Activated CD4-positive, alpha-beta T cell treated with anti-CD3 and anti-CD28 coated beads for 24 hours (primary cell): ENCODE data around the gene TMEM255B.

Experiments
- DNase-seq, 2 donors: peaks; one replicate each; pipeline ENCODE4 v3.0.0-alpha.2; 2020; ENCODE audit warnings: low read depth in 2 of 2

Gene TMEM255B

DNA sequence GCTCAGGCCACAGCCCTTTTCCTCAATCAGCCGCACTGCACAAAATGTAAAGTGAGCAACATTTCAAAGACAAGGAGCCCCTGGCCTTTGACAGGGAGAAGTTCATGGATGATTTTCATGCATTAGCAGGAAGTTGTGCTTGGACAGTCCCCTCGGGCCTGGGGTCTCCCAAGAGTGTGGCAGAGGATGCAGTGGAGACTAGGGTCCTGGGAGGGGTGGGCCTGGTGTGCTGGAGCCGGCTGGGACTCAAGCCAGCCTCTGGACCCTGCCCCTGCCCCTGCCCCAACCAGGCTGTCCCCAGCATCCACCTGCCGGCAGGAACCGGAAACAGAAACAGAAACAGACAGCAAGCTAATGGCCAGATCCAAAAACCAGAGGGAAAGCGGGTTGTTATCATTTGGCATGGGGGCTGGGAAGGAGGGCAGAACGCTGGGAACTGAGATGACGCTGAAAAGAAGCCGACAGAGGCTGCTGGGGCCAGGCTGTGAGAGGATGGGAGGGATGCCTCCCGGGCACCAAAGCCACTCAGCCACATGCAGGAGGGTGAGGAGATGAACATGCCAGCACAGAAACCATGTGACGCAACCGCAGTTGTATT, 102.5 kb downstream of the TMEM255B start:
- DNase-seq = no peak

DNA sequence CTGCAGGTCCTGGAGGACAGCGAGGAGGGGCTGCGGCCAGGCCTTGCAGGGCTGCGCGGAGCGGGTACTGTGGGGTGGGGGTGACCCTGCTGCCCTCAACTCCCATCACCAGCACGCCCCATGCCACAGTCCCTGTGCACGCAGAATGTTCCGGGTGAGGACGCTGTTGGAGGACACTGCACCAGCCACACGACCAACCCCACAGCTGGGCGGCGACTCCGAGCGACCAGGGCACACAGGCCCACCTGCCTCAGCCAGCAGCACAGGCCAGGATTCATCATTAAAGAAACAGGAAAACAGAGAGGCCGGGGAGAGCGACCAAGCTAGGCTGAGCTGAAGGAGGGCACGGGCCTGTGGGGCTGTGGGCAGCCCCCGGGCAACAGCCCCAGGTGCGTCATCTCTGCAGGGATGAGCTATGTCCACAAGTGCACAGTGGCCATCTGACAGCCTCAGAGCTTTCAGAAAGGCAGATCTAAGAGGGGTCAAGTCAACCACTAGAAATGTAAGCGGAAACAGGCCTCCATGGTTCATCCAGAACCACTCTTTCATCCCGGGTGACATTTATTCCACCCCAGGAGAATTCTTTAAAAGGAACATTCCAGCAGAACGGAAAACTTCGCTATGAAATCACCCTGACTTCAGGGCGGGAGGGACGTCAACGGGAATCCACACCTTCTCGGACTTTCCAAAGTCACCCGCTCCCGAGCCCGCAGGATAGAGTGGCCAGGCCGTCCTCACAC, 103.3 kb downstream of the TMEM255B start:
- DNase-seq = no peak

DNA sequence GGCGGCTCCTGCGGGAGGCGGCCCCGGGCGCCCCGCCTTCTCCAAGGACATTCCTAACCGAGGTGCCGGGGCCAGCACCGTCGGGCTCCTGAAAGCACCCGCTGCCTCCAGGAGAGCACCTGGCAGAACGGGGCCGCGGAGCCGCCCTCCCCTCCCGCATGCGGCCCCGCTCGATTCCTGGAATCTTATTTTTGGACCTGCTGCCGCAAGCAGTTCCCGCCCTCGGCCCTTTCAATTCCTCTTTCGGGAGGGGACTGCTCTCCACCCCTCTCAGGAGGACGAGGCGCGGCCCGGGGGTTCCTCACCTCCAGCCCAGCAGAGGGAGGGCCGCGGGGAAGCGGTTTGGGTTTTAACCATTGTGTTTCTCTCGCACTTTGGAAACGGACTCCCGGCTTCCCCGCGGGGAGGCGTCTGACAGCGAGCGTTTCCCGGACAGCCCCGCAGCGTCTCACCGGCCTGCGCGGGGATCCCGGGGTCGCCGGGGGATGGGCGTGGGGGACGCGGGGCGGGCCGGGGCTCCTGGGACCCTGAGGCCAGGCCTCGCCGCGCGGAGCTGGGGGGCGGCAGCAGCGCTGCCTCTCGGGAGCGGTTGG, 104.0 kb downstream of the TMEM255B start:
- DNase-seq = no peak

DNA sequence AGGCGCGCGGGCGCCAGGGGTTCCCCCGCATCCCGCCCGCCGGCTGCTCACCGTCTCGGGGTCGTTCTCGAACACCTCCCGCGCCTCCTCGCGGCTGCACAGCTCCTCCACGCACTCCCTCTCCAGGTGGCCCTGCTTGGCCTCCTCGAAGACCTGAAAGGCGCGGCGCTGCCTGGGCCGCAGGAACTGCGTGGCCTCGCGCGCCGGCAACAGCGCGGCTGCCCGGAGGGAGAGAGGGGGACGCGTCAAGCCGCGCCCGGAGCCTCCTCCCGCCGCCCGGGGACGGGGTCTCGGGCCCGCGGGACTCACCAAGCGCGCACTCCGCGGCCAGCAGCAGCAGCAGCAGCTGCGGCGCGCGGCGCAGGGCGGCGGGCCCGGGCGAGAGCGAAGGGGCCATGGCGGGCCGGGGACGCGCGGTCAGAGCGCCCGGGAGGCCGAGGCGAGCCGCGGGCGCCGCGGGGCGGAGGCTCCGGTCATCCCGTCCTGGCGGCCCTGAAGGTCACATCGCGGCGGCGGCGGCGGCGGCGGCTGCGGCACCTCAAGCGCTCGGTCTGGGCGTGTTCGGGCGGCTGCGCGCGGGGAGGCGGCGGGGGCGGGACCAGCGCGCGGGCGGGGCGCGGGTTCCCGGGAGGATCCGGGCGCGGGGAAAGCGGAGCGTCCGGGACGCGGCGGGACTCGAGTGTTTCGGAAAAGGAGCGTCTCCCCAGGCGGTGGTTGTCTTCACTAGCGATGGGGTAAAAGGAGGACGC, 104.7 kb downstream of the TMEM255B start, which contains the start of gene GAS6:
GAS6 (minus strand) TSS at position 553 of the 749 bp plus-strand sequence; CDS start at position 397, 156 bp downstream.
- no peak for DNase-seq

DNA sequence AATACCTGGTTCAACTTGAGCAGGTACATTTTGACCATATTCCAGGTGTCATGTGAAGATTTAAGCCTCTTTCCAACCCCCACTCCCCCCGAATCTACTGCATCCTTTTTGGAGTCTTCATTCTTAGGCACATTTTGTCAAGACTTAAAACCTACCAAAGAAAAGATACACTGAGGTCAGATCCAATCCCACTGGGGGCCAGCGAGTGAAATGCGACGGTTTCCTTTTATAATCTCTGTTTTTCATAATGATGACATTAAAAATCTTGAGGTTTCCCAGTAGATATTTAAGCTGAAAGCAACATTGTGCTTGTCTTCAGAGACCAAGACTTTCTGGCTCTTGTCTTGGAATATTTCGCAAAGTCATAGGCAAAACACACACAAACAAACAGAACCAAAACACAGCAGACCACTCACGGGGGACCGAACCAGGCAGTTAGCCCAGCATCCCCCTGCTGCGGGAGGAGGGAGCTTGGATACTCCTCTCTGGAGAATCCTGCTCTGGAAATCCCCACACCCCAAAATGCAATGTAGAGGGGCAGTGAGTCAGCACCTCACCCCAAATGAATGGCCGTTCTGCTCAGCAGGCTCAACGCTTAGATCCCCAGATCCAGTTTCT, 105.4 kb downstream of the TMEM255B start:
- no peak for DNase-seq

DNA sequence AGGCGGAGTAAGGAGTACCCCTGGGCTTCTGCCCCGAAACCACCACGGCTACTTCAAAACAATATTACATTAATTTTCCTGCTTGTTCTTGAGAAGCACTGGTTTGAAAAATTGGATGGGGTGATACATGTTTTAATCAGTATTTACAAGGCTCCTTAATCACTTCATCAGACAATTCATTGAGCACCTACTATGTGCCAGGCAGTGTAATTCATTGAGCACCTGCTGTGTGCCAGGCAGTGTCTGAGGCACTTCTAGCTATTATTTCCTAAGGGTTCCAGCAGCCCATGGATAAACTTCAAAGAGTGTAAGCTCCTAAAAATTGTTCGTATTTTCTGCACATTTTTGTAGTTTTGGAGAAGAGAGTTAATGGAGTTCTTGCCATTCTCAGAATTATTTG, 106.4 kb downstream of the TMEM255B start:
- no peak for DNase-seq
